ENCODE measurements around the gene PAK6.

Gene PAK6

GRCh38 chr15:40245666-40246450 is 7.0 kb downstream of the PAK6 start:
- TF ChIP-seq CTCF (IDR thresholded peaks at IDR 0.05; ENCODE audit: control insufficient read depth, insufficient read depth, low read depth, low read length, missing control alignments) = no peak
- DNase-seq (ENCODE audit: low read depth) = no peak
- no peak overlapping the region for H3K4me3 ChIP-seq (ENCODE audit: control insufficient read depth, low read depth, low read length)

DNA sequence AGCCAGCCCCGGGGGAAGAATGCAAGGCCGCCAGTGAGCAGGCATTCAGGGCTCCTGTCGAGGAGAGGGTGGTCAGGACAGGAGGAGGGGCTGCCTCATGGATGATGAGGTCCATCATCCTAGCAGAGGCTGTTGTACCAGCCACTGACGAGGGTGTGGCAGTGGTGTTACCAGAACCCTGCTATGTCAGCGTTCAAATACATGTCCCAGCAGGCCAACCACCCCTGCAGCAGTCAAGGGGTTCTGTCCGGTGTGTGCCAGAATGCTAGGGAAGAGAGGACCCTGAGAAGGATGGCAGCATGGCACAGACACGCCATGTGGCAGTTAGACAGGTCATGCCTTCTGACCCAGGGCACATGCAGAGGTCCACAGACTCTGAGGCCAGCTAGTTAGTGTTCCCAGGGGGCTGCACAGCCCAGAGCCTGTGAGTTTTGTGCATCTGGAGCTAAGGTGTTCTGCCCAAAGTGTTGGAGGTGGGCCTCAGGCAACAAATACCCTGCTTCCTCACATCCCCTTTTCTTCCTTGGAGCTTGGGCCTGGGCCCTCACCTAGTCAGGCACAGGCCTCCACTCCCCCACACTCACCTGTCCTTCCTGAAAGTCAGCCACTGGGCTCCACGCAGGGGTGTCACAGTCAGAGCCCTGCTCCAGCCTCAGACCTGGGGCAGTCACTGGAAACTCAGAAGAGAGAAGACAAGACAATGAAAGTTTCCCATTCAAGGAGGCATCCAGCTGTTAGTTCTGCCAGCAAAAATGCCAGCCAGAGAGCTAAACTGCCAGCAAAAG is 7.8 kb downstream of the PAK6 start:
- no peak for TF ChIP-seq CTCF (IDR thresholded peaks at IDR 0.05; ENCODE audit: control insufficient read depth, insufficient read depth, low read depth, low read length, missing control alignments)
- no peak overlapping the region for H3K4me3 ChIP-seq (ENCODE audit: control insufficient read depth, low read depth, low read length)
- no peak for DNase-seq (ENCODE audit: low read depth)

DNA sequence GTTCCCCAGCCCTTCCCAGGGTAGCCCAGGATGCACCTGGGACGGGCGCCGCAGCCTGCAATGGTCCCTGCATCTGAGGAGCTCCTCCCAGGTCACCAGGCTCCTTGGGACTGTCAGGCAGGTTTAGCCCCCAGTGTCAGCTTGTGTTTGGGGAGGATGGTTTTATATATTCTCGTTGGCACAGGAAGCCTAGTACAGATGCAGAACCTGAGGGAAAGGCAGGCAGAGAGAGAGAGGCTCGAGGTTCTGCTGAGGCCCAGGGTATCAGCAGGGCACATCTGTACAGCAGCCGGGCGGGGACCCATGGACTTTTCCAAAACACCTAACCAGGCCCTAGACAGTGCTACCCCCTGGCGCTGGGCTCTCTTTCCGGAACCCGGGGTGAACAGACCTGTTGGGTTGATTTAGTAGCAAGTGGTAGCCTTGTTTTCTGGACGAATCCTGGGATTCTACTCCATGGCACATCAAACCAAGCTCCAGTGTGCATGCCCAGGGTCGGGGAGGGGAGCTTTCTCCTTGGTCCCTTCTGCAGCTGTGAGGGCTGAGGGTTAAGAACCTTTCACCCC is 8.6 kb downstream of the PAK6 start:
- no peak overlapping the region for H3K4me3 ChIP-seq (ENCODE audit: control insufficient read depth, low read depth, low read length)
- no peak for TF ChIP-seq CTCF (IDR thresholded peaks at IDR 0.05; ENCODE audit: control insufficient read depth, insufficient read depth, low read depth, low read length, missing control alignments)
- DNase-seq (ENCODE audit: low read depth) = no peak

DNA sequence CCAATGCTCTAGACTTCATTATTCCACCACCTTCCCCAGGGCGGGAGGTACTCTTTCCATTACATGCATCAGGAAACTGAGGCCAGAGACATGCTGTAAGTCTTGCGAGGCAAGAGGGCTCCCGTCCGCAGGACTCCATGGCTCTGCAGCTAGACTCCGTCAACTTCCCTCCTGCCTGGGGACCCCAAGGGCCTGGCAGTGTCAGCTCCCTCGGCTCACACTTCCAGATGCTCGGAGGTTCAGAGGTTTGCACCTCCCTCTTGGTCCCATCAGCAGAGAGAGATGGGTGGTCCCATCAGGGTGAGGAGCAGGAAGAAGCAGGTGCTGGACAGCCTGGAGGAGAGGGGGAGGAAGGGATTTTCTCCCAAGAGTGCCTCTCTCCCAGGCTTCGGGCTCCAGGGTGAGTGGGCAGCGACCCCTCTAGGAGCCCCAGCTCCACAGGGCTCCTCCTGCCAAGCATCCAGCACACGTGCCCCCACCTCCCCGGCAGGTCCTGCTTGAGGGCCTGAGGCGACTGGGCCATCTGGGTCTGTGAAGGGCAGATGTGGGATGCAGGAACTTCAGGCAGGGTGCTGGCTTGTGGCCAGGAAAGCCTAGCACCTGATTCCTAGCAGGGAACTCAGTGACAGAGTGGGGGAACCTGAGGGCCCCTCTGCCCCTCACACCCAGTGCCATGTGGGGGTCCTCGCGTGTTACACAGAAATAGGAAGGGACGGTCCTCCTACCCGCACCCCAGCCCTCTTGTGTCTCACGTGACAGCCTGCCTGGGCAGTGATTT is 9.3 kb downstream of the PAK6 start:
- no peak for DNase-seq (ENCODE audit: low read depth)
- TF ChIP-seq CTCF (IDR thresholded peaks at IDR 0.05; ENCODE audit: control insufficient read depth, insufficient read depth, low read depth, low read length, missing control alignments) = no peak

GRCh38 chr15:40249477-40250303 is 10.8 kb downstream of the PAK6 start:
- no peak for DNase-seq (ENCODE audit: low read depth)
- TF ChIP-seq CTCF (IDR thresholded peaks at IDR 0.05; ENCODE audit: control insufficient read depth, insufficient read depth, low read depth, low read length, missing control alignments) = no peak
- no peak overlapping the region for H3K4me3 ChIP-seq (ENCODE audit: control insufficient read depth, low read depth, low read length)

More for the DNA sequence above, 9.3 kb downstream of the PAK6 start:
- no peak overlapping the region for H3K4me3 ChIP-seq (ENCODE audit: control insufficient read depth, low read depth, low read length)

Measured in AG09309 (cell line).